SK-N-SH treated with all-trans-retinoic acid at 6 μM for 48 hours (cell line): ENCODE measurements around the gene PRPF38A.

ENCODE experiments used
- BACH2 ChIP-seq: fragments of 250-450 bp; sonication (Bioruptor Pico); IDR thresholded peaks from 2 replicates; pipeline ENCODE4 v1.9.0; 2021; ENCODE audit warnings: mild to moderate bottlenecking, borderline replicate concordance
- ESRRG ChIP-seq: fragments of 250-450 bp; sonication (Bioruptor Pico); IDR thresholded peaks from 2 replicates; pipeline ENCODE4 v1.6.1; 2021; ENCODE audit warnings: mild to moderate bottlenecking
- GLIS3 ChIP-seq: fragments of 250-450 bp; sonication (Bioruptor Pico); IDR thresholded peaks from 2 replicates; pipeline ENCODE4 v1.5.0; 2020; ENCODE audit warnings: mild to moderate bottlenecking, moderate library complexity
- OSR1 ChIP-seq: fragments of 250-450 bp; sonication (Bioruptor Pico); IDR thresholded peaks from 2 replicates; pipeline ENCODE4 v1.8.0; 2022; ENCODE audit warnings: moderate library complexity, mild to moderate bottlenecking, inconsistent platforms
- PPARA ChIP-seq: fragments of 250-450 bp; sonication (Bioruptor Pico); IDR thresholded peaks from 2 replicates; pipeline ENCODE4 v1.5.0; 2020; ENCODE audit warnings: mild to moderate bottlenecking, borderline replicate concordance
- RARB ChIP-seq: fragments of 250-450 bp; sonication (Bioruptor Pico); IDR thresholded peaks from 2 replicates; pipeline ENCODE4 v1.8.0; 2021; ENCODE audit warnings: mild to moderate bottlenecking, moderate library complexity
- TCF4 ChIP-seq: fragments of 250-450 bp; sonication (Bioruptor Pico); IDR thresholded peaks from 2 replicates; pipeline ENCODE4 v1.8.0; 2021; ENCODE audit warnings: mild to moderate bottlenecking, moderate library complexity, borderline replicate concordance
- ZC3H10 ChIP-seq: fragments of 250-450 bp; sonication (Bioruptor Pico); IDR thresholded peaks from 2 replicates; pipeline ENCODE4 v1.5.1; 2021; ENCODE audit warnings: mild to moderate bottlenecking, moderate library complexity
- ZFP30 ChIP-seq: fragments of 450-650 bp; formaldehyde crosslinking; IDR thresholded peaks from 2 replicates; pipeline ENCODE4 v1.5.0; 2022; ENCODE audit warnings: mild to moderate bottlenecking, moderate library complexity
- ZNF8 ChIP-seq: fragments of 450-650 bp; formaldehyde crosslinking; IDR thresholded peaks from 2 replicates; pipeline ENCODE4 v1.5.0; 2020; ENCODE audit warnings: mild to moderate bottlenecking, moderate library complexity
- TF ChIP-seq, protein P1 (sequence below): fragments of 250-450 bp; sonication (Bioruptor Pico); IDR thresholded peaks from 2 replicates; pipeline ENCODE4 v1.5.1; 2021; ENCODE audit warnings: mild to moderate bottlenecking, moderate library complexity
- TF ChIP-seq, protein P2 (sequence below): fragments of 250-450 bp; sonication (Bioruptor Pico); IDR thresholded peaks from 2 replicates; pipeline ENCODE4 v1.8.0; 2021; ENCODE audit warnings: low read depth, mild to moderate bottlenecking, moderate library complexity, borderline replicate concordance
- TF ChIP-seq, protein P3 (sequence below): fragments of 250-450 bp; sonication (Bioruptor Pico); IDR thresholded peaks from 2 replicates; pipeline ENCODE4 v1.8.0; 2020; ENCODE audit warnings: mild to moderate bottlenecking, moderate library complexity, borderline replicate concordance

GRCh38 chr1:52424231-52424636 is 19.8 kb downstream of the PRPF38A start:
- TF ChIP-seq, protein P1, sequence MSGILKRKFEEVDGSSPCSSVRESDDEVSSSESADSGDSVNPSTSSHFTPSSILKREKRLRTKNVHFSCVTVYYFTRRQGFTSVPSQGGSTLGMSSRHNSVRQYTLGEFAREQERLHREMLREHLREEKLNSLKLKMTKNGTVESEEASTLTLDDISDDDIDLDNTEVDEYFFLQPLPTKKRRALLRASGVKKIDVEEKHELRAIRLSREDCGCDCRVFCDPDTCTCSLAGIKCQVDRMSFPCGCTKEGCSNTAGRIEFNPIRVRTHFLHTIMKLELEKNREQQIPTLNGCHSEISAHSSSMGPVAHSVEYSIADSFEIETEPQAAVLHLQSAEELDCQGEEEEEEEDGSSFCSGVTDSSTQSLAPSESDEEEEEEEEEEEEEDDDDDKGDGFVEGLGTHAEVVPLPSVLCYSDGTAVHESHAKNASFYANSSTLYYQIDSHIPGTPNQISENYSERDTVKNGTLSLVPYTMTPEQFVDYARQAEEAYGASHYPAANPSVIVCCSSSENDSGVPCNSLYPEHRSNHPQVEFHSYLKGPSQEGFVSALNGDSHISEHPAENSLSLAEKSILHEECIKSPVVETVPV (CRISPR knock-in tag): no peak
- TF ChIP-seq ZFP30 (CRISPR knock-in tag): no peak
- no peak for TF ChIP-seq PPARA (CRISPR knock-in tag)
- no peak for TF ChIP-seq RARB (CRISPR knock-in tag)
- TF ChIP-seq, protein P2, sequence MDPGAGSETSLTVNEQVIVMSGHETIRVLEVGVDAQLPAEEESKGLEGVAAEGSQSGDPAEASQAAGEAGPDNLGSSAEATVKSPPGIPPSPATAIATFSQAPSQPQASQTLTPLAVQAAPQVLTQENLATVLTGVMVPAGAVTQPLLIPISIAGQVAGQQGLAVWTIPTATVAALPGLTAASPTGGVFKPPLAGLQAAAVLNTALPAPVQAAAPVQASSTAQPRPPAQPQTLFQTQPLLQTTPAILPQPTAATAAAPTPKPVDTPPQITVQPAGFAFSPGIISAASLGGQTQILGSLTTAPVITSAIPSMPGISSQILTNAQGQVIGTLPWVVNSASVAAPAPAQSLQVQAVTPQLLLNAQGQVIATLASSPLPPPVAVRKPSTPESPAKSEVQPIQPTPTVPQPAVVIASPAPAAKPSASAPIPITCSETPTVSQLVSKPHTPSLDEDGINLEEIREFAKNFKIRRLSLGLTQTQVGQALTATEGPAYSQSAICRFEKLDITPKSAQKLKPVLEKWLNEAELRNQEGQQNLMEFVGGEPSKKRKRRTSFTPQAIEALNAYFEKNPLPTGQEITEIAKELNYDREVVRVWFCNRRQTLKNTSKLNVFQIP (CRISPR knock-in tag): no peak
- no peak for TF ChIP-seq ZC3H10 (CRISPR knock-in tag)
- no peak for TF ChIP-seq BACH2 (CRISPR knock-in tag)
- no peak for TF ChIP-seq ESRRG
- TF ChIP-seq OSR1: no peak
- TF ChIP-seq ZNF8 (CRISPR knock-in tag): no peak
- TF ChIP-seq TCF4: no peak
- TF ChIP-seq GLIS3 (CRISPR knock-in tag): no peak
- TF ChIP-seq, protein P3, sequence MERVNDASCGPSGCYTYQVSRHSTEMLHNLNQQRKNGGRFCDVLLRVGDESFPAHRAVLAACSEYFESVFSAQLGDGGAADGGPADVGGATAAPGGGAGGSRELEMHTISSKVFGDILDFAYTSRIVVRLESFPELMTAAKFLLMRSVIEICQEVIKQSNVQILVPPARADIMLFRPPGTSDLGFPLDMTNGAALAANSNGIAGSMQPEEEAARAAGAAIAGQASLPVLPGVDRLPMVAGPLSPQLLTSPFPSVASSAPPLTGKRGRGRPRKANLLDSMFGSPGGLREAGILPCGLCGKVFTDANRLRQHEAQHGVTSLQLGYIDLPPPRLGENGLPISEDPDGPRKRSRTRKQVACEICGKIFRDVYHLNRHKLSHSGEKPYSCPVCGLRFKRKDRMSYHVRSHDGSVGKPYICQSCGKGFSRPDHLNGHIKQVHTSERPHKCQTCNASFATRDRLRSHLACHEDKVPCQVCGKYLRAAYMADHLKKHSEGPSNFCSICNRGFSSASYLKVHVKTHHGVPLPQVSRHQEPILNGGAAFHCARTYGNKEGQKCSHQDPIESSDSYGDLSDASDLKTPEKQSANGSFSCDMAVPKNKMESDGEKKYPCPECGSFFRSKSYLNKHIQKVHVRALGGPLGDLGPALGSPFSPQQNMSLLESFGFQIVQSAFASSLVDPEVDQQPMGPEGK (CRISPR knock-in tag): no peak
